Measurements from ENCODE around the gene ZCCHC7. TPM values are rescaled to one million over a fixed set of nuclear protein-coding genes. Genes with fewer than 3 reads are reported as not detected.

The ZCCHC7 gene
- total and polyA plus RNA-seq, 9 of the 15 experiments (the other 6 are each of a cell fraction or from before 2014, with no cell fraction given) = 34.1 to 68.9 (median 48.8) TPM

- ChIA-PET POLR2A (interaction anchor here (0.9 to 1.7 kb wide), 2 partner anchors 9 to 13 kb away, joined by 3 to 6 read pairs; no protein-coding TSS in a partner anchor), CTCF (ENCODE audit: low intra/inter-chr PET ratio) (no interaction called here)
- peaks cover 6% of the 10 kb centered on the region; the same call in 2 of the 3 replicates for H3K36me3 ChIP-seq (ENCODE audit: control insufficient read depth, insufficient read depth, low read length)
- 72% methylated on average over 2 of the region's 2 CpGs for WGBS (ENCODE audit: insufficient coverage, low coverage, missing lambda C conversion rate)
- in situ Hi-C loops (cut with MboI) (no loop called here), intact Hi-C loops (cut with micrococcal nuclease) (no loop called here)
- TF ChIP-seq, protein P1, sequence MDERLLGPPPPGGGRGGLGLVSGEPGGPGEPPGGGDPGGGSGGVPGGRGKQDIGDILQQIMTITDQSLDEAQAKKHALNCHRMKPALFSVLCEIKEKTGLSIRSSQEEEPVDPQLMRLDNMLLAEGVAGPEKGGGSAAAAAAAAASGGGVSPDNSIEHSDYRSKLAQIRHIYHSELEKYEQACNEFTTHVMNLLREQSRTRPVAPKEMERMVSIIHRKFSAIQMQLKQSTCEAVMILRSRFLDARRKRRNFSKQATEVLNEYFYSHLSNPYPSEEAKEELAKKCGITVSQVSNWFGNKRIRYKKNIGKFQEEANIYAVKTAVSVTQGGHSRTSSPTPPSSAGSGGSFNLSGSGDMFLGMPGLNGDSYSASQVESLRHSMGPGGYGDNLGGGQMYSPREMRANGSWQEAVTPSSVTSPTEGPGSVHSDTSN (CRISPR knock-in tag; IDR thresholded peaks at IDR 0.05; ENCODE audit: low read depth) = no peak
- TF ChIP-seq, protein P1 (tag; conservative IDR thresholded peaks at IDR 0.05; ENCODE audit: low read depth) = no peak
- TF ChIP-seq MEF2D (tag; conservative IDR thresholded peaks at IDR 0.05; ENCODE audit: low read depth) = no peak
- peak; percentile 17 for TF ChIP-seq RBM25 (IDR thresholded peaks at IDR 0.05; ENCODE audit: low read depth, low read length, severe bottlenecking)
- H3K79me2 ChIP-seq (ENCODE audit: control insufficient read depth, insufficient read depth, low read length) = peaks cover 17% of the 10 kb centered on the region
- no peaks in the 10 kb centered on the region for H3K9me1 ChIP-seq (ENCODE audit: control insufficient read depth, insufficient read depth, low read length)
- H3K9me3 ChIP-seq (replicated peaks; ENCODE audit: control insufficient read depth, insufficient read depth, low read depth, low read length) = no peaks in the 10 kb centered on the region
- no peaks in the 10 kb centered on the region for H3K27me3 ChIP-seq (ENCODE audit: control insufficient read depth in 2 of 2, insufficient read depth in 2 of 2, low read length in 2 of 2)
- H4K20me1 ChIP-seq (replicated peaks; ENCODE audit: control insufficient read depth, insufficient read depth, low read length) = no peaks in the 10 kb centered on the region
- H2AFZ ChIP-seq (ENCODE audit: low read depth, low read length) = no peak overlapping the region
- FAIRE-seq = no peak
- no peak overlapping the region for H3K4me2 ChIP-seq (ENCODE audit: insufficient read depth, low read length)
- H3K4me3 ChIP-seq = no peak overlapping the region
- BruUV-seq (replicated peaks) = no TSS peak
- peaks cover 0 to 13% of the 10 kb centered on the region in 2 experiments; a peak in 2 of 5 replicates for H3K4me1 ChIP-seq (replicated peaks in 1 of 2; ENCODE audit: control insufficient read depth in 2 of 2, insufficient read depth in 2 of 2, low read length in 2 of 2)
- H3K9ac ChIP-seq (ENCODE audit: insufficient read depth in 1 of 2, low read depth in 2 of 2, low read length in 2 of 2) = no peak overlapping the region
- no peak for ATAC-seq
- no peak for DNase-seq (ENCODE audit: extremely low read depth in 1 of 4, low spot score in 3 of 4)
- no peak overlapping the region for H3K27ac ChIP-seq (ENCODE audit: extremely low read depth, low read depth, low read length)
Measured at GRCh38 chr9:37342493-37342892, 222.1 kb downstream of the ZCCHC7 start.
